Tibial artery (tissue), 4 donors: ENCODE data around the gene STARD10.

Experiments used
- DNase-seq, 2 donors: peaks; one replicate each; pipeline ENCODE4 v3.0.0-alpha.2; 2019
- H3K27ac ChIP-seq, 2 donors: fragments of 200-600 bp; sonication (generic) in 1 of 2; 1 replicate in 1 of 2; 2 replicates in 1 of 2; pipeline ENCODE4 v1.5.1; 2018 to 2019; ENCODE audit warnings: mild to moderate bottlenecking in 1 of 2
- H3K27me3 ChIP-seq, 2 donors: fragments of 200-600 bp; sonication (generic) in 1 of 2; one replicate each; pipeline versions ENCODE4 v1.5.1 to v1.6.0; 2016 to 2019
- H3K36me3 ChIP-seq, 3 donors: fragments of 200-600 bp; sonication (generic) in 2 of 3; one replicate each; pipeline ENCODE4 v1.5.1; 2016 to 2019; ENCODE audit warnings: mild to moderate bottlenecking in 2 of 3
- H3K4me1 ChIP-seq, 4 donors: fragments of 200-600 bp; sonication (generic) in 2 of 4; 1 replicate in 3 of 4; 2 replicates in 1 of 4; pipeline ENCODE4 v1.5.1; 2016 to 2019
- H3K4me3 ChIP-seq, 2 donors: fragments of 200-600 bp; sonication (generic) in 1 of 2; 1 replicate in 1 of 2; 2 replicates in 1 of 2; pipeline ENCODE4 v1.5.1; 2018 to 2019; ENCODE audit warnings: mild to moderate bottlenecking in 2 of 2
- H3K9me3 ChIP-seq, 3 donors: fragments of 200-600 bp; sonication (generic) in 1 of 3; one replicate each; pipeline ENCODE4 v1.5.1; 2016 to 2019
- intact Hi-C: fragments of 100-400 bp; cut with DNase I; formaldehyde crosslinking; loops from one replicate; pipeline ENCODE4 v1.15.0; 2023; ENCODE audit warnings: low total_unique reads
- TF ChIP-seq, protein P1 (sequence below), 2 experiments: fragments of 200-600 bp in 1 of 2; fragments of 450-650 bp in 1 of 2; IDR thresholded peaks; one replicate each; pipeline ENCODE4 v1.5.1; 2017 to 2019; ENCODE audit warnings: antibody characterized with exemption in 2 of 2, mild to moderate bottlenecking in 1 of 2, moderate library complexity in 1 of 2

The STARD10 gene

GRCh38 chr11:72778535-72779494 is 15.0 kb downstream of the STARD10 start:
- Histone ChIP-seq H3K36me3 (peaks cover 0 to 4% (median 0%) of the 10 kb centered on the region in 3 donors), H3K9me3 (no peaks in the 10 kb centered on the region), H3K4me1 (peaks cover 0 to 67% (median 32%) of the 10 kb centered on the region in 4 donors), H3K27me3 (no peaks in the 10 kb centered on the region), H3K4me3 (no peak overlapping the region), H3K27ac (no peak overlapping the region)
- no peak for DNase-seq
- TF ChIP-seq, protein P1, sequence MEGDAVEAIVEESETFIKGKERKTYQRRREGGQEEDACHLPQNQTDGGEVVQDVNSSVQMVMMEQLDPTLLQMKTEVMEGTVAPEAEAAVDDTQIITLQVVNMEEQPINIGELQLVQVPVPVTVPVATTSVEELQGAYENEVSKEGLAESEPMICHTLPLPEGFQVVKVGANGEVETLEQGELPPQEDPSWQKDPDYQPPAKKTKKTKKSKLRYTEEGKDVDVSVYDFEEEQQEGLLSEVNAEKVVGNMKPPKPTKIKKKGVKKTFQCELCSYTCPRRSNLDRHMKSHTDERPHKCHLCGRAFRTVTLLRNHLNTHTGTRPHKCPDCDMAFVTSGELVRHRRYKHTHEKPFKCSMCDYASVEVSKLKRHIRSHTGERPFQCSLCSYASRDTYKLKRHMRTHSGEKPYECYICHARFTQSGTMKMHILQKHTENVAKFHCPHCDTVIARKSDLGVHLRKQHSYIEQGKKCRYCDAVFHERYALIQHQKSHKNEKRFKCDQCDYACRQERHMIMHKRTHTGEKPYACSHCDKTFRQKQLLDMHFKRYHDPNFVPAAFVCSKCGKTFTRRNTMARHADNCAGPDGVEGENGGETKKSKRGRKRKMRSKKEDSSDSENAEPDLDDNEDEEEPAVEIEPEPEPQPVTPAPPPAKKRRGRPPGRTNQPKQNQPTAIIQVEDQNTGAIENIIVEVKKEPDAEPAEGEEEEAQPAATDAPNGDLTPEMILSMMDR (IDR thresholded peaks at IDR 0.05): no peak
- intact Hi-C loops: no loop called here

DNA sequence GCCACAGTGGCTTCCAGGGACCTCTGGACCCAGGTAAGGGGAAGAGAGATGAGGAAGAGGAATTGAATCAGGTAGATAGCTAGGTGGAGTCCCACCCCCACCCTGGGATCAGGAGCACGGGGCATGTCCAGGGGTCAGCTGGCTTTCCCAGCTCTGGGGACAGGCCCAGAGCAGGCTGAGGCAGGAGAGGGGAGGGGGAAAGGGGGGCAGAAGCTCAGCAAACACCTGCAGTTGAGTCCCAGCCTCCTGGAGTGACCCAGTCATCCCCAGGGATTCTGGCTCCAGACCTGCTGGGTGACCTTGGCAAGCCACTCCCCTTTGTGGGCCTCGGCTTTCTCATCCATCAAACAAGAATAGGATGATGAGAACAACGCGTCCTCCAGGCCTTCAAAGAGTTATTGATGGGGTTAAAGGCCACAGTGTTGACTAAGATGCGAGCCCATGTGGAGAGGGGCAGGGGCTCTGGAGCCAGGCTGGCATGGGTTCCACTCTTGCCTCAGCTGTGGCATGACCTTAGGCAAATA is 16.0 kb downstream of the STARD10 start:
- H3K27ac ChIP-seq: no peak overlapping the region
- H3K27me3 ChIP-seq: no peaks in the 10 kb centered on the region
- H3K9me3 ChIP-seq: no peaks in the 10 kb centered on the region
- no peak overlapping the region for H3K4me3 ChIP-seq
- DNase-seq: no peak
- peaks cover 0 to 77% (median 35%) of the 10 kb centered on the region in 4 donors for H3K4me1 ChIP-seq
- intact Hi-C loops: no loop called here
- peaks cover 0 to 4% (median 0%) of the 10 kb centered on the region in 3 donors for H3K36me3 ChIP-seq
- TF ChIP-seq, protein P1 (IDR thresholded peaks at IDR 0.05): no peak

- intact Hi-C loops: no loop called here
- no peaks in the 10 kb centered on the region for H3K27me3 ChIP-seq
- peaks cover 0 to 9% (median 0%) of the 10 kb centered on the region in 3 donors for H3K36me3 ChIP-seq
- TF ChIP-seq, protein P1 (IDR thresholded peaks at IDR 0.05): no peak
- H3K4me3 ChIP-seq: no peak overlapping the region
- H3K9me3 ChIP-seq: no peaks in the 10 kb centered on the region
- no peak for DNase-seq
- peaks cover 0 to 73% (median 32%) of the 10 kb centered on the region in 4 donors for H3K4me1 ChIP-seq
- H3K27ac ChIP-seq: no peak overlapping the region
Observed at GRCh38 chr11:72776844-72777754, 16.7 kb downstream of the STARD10 start.

DNA sequence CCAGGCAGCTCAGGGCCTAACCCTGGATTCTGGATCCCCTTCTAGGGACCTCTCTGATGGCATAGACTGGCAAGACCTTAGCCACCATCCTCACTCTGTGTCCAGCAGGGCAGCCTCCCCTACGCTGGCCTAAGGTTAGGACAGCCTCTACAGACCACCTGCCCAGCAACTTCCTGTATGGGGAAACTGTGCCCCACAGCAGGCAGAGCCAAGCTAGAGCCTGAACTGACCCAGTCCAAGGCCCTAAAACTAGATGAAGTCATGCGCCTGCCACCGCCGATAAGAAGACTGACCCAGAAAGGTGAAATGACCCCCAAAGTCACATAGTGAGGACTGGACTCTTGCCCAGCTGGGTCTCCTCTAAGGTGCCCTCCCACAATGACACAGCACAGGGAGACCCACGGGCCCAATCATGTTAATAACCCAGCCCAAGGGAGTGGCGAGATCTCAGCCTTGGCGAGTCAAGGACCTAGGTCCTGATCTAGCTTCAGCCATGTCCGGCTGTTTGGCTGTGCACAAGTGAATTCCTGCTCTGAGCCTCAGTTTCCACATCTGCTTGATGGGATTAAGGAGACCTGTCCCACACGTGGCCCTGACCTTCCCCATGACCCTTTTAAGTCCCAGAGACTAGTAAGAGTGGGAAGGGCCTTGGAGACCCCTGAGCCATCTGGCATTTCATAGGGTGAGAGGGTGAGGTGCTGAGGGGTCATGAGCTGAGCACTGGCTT is 17.6 kb downstream of the STARD10 start:
- Histone ChIP-seq H3K9me3 (no peaks in the 10 kb centered on the region), H3K27me3 (no peaks in the 10 kb centered on the region), H3K36me3 (peaks cover 0 to 16% (median 0%) of the 10 kb centered on the region in 3 donors), H3K4me1 (peaks cover 0 to 68% (median 28%) of the 10 kb centered on the region in 4 donors), H3K27ac (no peak overlapping the region), H3K4me3 (no peak overlapping the region)
- DNase-seq: no peak
- intact Hi-C loops: no loop called here
- TF ChIP-seq, protein P1 (IDR thresholded peaks at IDR 0.05): no peak
